Adrenal gland (tissue), 5 donors: ENCODE measurements around the gene LPCAT1.

Experiments
- POLR2A ChIP-seq, 2 donors: fragments of 450-650 bp; IDR thresholded peaks; one replicate each; pipeline ENCODE4 v1.6.1; 2017; ENCODE audit warnings: antibody characterized with exemption in 2 of 2, mild to moderate bottlenecking in 2 of 2, moderate library complexity in 1 of 2
- TF ChIP-seq, protein P1 (sequence below), 6 experiments: fragments of 450-650 bp in 4 of 6; fragments of 200-600 bp in 2 of 6; sonication (generic) in 1 of 6; IDR thresholded peaks; 1 replicate in 5 of 6; 2 replicates in 1 of 6; pipeline versions ENCODE4 v1.5.1 to v1.8.0; 2016 to 2021; ENCODE audit warnings: antibody characterized with exemption in 6 of 6, mild to moderate bottlenecking in 2 of 6, moderate library complexity in 1 of 6
- donor health status: DM: no; HTN: no; CAD: no.

DNA sequence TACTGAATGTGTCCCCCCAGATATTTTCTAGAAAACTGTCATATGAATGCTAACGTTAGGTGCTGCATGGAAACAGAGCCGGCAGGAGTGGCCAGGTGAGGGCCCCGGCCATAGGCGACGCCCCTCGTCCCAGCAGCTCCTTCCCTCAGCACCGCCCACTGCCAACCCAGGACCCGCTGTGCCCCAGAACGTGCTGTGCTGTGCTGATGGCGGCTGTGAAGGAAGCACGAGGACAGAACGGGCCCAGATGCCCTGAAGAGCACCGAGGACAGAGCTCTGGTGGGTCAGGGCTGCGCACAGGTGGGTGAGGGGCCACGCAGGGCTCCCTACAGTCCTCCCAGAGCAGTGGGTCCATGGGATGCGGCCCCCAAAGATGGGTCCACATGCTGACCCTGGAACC, 30.3 kb downstream of the LPCAT1 start:
- TF ChIP-seq, protein P1, sequence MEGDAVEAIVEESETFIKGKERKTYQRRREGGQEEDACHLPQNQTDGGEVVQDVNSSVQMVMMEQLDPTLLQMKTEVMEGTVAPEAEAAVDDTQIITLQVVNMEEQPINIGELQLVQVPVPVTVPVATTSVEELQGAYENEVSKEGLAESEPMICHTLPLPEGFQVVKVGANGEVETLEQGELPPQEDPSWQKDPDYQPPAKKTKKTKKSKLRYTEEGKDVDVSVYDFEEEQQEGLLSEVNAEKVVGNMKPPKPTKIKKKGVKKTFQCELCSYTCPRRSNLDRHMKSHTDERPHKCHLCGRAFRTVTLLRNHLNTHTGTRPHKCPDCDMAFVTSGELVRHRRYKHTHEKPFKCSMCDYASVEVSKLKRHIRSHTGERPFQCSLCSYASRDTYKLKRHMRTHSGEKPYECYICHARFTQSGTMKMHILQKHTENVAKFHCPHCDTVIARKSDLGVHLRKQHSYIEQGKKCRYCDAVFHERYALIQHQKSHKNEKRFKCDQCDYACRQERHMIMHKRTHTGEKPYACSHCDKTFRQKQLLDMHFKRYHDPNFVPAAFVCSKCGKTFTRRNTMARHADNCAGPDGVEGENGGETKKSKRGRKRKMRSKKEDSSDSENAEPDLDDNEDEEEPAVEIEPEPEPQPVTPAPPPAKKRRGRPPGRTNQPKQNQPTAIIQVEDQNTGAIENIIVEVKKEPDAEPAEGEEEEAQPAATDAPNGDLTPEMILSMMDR (IDR thresholded peaks at IDR 0.05), result no peak
- TF ChIP-seq POLR2A (IDR thresholded peaks at IDR 0.05), result no peak
